Ramos (cell line): ENCODE results near the gene DSCAML1.

Experiments used
- in situ Hi-C: fragments of 300-500 bp; cut with MboI; formaldehyde crosslinking; loops from one replicate; pipeline ENCODE4 v1.14.3; 2022; ENCODE audit warnings: low sequenced_read_pairs; ENCODE audit not compliant: unreplicated experiment

The DSCAML1 gene

DNA sequence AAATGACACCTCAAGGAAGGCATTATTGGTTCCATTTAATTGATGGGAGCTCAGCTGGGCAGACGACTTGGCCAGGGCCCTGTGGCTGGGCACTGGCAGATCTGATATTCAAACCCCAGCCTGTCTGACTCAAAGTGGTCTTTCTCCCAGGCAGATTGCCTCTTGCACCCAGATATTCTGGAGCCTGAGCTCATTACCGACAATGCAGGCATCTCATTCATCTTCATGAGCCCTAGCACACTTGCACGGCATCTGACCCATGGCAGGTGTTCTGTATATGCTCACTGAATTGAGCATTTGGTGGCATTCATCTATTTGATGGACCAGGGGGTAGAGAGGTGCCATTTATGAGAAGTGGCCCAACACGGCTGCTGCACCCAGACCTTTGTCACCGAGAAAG lies 193.1 kb downstream of the DSCAML1 start:
- in situ Hi-C loops, result no loop called here

DNA sequence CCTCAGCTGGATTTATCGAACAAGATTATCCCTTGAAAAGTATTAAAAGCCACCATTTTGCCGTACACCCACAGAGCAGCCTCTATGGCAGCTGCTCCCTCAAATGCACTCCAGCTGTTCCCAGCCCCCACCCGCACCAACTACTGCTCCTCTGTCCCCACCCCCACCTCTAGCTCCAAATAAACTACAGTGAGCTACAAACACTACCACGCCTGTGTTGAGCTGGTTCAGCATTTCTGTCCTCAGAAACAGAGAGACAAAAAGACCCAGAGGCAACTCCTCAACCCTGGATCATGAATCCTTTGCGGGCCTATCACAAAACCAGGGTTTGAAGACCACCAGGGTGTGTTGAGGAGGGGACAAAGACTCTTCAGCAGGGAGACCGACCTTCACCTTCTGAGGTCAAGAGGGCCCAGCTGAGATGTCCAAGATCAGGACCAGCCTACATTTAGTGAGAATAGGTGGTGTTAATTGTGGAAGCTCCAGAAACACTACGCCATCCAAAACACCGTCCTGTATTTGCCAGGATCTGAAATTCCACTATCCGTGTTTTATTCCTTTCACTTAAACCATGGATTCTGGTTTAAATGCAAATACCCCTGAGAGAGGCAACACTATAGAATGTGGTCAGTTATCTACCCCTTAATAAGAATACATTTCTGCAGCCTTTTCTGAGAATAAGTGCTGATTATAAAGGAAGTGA lies 195.9 kb downstream of the DSCAML1 start:
- in situ Hi-C loops, result no loop called here

DNA sequence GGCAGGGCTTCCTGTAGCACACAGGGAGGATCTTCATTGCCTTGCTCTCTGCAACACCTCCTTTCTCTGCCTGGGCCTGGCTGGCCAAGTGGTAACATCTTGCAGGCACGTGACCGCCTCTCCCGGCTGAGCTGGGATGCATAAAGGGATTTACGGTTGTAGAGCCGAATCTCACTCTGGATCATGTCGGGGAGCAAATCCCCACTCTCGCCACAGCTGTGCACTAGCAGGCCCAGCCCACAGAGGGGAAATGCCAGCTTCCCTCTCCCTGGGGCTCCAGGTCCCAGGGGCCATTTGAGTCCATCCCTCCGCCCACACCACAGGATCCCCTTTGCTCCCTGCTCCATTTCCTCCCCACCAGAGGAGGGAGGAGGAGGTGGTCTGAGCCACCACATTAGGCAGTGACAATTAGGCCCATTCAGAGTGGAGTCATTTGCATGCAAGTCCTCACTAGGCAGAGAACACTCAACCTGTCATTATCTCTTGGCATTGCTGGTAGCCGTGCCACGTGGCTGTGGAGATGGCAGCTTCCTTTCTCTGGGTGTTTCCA lies 196.7 kb downstream of the DSCAML1 start:
- in situ Hi-C loops, result no loop called here

DNA sequence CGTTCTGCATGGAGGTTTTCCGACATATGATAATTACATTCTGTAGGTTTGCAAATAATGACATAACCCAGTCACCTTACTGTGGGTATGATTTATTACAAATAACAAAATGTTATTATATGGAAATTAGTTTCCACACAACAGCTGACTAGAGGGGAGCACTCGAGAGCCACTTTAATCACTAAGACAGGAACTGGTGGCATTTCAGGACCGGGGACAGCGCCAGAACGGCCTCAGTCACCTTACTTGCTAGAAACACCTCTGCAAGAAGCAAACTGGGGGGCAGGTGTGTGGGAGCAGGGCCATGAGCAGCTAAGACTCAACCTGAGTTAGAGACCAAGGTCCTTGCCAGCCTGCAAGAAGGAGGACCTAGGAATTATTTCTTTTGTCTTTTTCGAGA lies 199.9 kb downstream of the DSCAML1 start:
- in situ Hi-C loops, result no loop called here

DNA sequence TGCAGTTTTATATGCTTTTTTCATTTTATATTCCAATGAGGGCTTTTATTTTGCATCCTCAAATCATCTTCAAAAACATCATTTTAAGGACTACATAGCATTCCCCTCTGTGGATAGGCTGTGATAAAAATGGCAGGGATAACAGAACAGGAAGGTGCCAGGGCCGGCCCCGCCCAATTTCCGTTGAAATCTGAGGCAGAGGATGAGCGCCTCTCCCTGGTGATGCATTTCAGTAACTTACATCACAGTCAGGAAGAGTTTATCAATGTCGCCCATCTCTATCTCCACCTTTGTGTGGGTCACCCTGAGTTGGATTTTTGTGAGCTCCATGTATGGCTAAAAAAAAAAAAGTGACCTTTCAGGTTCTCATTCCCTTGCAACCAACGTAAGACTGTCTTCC lies 201.6 kb downstream of the DSCAML1 start:
- in situ Hi-C loops, result no loop called here

DNA sequence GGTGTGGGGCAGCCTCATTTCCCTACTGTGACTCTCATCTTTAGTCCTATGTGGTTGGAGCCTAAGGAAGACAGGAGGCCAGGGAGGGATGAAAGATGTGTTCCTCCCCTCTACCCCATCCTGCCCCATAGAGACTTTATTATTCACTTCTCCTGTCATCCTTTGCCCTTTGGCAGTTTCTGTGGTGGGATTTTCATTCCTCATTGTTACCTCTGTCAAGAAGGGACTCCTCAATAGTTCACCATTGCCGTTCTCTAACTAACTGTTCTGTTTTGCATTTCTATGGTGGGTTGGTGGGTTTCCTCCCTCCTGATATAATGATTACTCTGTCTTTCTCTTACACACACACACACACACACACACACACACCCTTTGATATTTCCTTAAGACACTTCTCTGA lies 202.3 kb downstream of the DSCAML1 start:
- in situ Hi-C loops, result no loop called here

DNA sequence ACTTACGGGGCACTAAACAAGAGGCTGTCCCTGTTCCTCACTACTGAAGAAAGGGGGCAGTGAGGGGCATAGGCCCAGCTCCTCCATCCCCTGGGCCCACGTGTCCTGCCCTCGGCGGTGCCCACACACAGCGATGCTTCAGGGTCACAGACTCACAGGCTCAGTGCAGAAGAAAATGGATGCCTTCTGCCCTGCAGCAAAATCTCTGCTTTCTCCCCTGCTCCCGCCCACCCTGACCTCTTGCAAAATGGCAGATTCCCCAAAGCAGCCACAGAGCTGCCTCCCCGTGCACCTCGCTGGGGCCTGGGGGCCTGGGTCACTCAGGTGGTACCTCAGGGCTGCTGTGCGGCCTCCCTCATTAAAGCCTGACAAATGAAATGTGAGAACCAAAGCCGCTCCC lies 204.0 kb downstream of the DSCAML1 start:
- in situ Hi-C loops, result no loop called here

DNA sequence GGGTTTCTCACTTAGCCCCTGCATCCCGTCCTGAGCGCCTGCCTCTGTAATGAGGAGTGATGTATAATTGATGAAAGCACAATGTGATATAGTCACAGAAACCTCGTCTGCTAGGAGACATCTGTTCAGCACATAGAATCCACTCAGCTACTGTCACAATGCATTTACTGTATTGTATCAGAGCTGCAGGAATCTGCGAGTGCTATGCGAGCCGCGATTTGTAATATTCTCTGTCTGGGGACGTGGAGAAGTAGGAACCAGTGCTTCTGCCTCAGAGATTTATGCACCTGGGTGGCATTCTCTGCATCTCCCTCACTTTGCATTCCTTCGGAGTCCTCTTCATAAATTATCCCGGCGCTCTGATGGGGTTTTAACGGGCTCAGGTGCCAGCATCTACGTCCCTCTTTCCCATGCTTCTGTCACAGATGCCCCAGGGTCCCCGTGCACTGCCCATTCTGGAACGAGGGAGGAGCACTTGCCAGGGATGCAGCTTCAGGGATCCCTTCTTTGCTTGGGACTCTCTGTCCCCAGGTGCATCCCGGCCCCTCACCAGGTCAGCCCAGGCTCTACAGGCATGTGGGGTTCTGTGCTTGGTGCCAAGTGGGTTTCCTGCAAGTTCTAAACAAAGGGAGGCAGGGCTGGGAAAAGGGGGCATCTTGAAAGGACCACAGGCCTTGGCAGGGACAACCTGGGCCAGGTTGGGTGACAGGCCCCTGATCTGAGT lies 205.5 kb downstream of the DSCAML1 start:
- in situ Hi-C loops, result no loop called here

DNA sequence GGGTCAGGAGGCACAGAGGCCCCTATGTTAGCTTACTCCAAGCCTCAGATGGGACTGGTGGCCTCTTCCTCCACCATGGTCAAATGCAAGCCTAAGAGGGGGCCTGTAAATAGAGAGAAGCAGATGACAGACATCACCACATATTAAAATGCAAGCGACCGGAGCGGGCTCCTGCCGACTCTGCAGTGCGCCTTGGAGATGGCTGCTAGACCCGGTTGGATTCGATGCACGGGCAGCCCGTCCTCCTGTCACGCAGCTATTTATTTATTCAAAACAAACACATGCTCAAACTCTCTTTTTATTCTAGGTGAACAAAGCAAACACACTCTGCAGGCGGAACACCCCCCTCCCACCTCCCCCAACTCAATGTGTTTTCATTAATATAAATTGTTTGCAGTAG lies 208.0 kb downstream of the DSCAML1 start:
- in situ Hi-C loops, result no loop called here

DNA sequence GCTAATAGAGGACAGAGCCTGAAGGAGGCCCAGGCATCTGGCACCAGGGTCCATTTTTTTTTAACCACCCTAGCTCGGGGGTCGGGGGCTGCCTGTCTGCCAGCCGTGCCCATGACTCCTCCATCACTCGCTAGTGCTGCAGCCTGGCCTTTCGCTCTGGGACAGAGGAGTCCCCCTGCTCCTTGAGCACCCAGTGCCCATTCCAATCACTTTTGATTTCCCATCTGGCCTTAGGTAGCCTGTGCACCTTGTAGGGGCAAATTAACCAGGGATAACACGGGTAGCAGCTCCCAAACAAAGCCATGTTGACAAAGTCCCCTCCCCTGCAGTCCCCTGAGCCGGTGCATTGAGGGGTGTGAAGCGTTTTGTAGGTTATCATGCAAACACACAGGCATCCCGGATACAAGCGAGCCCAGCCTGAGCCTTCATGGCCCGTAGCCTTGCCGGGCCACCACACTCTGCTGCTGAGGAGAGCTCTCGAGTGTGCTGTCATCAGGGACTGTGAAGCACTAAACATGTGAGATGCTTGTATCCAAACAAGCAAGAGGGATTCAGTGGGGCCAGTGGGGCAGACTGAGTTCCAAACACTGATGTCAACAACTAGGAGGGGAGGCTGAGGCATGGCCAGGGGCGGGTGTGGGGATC lies 208.7 kb downstream of the DSCAML1 start:
- in situ Hi-C loops, result no loop called here

DNA sequence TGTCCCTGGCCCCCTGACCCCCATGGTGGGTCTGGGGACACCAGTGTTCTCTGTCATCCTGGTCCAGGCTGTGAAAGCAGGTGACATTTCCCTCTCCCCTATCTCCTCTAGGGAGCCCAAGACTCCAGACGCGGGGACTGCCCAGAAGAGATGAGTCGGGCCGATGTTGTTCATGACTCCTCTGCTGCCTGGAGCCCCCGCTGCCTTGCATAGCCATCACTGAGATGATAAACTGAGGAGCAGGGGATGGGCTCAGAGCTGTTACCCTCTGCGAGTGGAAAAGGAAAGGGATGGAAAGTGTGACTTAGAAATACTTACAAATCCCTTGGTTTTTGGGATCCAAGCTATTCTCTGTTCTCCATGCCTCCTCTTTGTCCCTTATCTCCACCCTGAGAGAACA lies 209.6 kb downstream of the DSCAML1 start:
- in situ Hi-C loops, result no loop called here

DNA sequence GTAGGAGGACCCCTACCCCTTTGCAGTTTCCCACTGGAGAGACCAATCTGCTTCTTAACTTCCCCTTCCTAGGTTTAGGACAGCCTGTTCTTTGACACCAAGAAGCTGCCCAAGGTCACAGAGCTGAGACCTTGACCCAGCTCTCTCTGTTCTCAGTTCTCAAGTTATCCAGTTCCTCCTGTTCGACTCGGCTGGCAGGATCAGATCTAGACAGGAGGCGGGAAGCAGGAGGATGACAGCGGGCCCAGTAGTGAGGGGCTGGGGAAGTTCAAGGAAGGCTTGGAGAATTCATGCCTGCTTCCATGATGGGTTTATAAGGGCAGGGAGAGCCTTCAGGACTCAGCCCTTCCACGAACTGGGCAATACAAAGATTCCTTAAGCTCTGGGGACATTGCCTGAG lies 210.6 kb downstream of the DSCAML1 start:
- in situ Hi-C loops, result no loop called here

DNA sequence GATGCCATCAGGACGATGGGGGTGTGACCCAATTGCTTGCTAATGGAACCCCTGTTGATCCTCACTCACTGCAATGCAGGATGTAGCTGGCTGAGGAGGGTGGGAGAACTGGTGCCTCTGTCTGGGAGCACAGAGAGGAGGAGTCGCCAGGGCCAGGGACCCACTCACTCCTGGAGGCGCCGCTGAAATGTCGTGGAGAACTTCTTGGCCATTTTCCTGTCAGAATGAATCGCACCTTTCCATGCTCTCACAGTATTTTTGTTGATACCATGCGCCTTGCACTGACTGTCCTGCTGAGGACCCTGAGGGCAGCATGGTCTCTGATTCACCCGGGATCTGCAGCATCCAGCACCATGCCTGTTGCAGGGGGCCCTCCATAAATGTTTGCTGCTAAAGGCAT lies 211.4 kb downstream of the DSCAML1 start:
- in situ Hi-C loops, result no loop called here

DNA sequence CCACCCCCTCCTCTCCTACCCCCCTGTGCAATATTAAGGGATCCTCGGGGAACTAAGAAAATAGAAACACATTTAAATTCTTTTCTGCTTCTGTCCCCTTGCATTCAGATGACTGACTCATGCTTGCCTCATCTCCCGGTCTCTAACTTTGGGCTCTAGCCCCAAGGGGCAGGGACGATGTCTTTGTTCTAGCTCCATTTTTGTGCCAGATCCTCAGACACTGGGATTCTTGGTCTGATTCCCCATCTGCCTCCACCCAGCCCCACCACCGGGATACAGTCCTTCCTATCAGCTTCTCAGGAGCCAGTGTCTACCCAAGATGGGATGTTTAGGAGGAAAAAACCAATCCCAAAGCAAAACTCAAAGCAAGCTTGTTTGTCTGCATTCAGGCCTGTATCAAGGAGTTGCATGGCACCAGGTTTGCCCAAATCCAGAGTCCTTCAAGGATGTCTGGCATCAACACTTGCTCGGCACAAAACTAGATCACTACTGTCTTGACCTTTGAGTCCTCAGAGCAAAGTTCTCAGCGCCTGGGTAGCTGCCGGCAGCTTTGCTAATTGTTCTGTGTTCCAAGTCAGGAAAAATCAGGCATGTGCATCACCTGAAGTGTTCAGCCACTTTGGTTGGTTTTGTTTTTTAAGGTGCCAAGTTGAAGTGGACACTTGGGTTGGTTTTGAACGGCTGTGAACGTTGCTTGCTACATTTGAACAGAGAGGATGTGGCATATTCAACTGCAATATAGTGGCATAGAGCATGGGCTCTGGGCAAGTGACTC lies 212.8 kb downstream of the DSCAML1 start:
- in situ Hi-C loops, result no loop called here

DNA sequence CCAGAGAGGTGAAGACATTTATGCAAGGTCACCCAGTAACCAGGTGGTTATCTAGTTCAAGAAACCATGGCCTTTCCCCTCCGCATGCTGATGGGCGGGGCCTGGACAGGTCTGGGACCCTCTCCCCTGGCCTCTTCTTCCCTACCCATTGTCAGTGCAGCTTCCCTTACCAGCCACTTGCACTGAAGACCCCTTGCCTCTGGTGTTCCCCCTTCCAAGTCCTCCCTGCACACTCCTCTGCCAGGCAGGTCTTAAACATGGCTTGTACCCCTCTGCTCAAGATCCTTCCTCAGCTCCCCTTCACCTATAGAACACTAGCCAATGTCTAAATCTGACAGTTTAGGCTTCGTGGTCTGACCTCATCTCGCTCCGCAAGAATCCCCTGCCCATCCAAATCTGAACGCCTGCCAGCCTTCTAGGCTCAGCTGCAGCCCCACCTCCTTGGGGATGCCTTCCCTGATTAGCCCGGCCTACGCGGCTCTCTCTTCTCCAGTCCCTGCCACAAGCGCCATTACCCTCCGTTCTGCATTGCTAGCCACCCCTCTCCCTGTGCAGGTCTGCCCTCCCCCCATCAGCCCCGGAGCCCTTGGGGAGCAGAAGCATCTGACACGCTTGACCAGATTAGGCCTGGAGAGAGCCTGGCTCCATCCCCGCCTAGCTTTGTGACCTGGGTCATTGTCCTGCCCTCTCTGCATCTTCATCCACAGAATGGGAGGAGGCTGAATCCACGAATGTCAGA lies 213.8 kb downstream of the DSCAML1 start:
- in situ Hi-C loops, result no loop called here

DNA sequence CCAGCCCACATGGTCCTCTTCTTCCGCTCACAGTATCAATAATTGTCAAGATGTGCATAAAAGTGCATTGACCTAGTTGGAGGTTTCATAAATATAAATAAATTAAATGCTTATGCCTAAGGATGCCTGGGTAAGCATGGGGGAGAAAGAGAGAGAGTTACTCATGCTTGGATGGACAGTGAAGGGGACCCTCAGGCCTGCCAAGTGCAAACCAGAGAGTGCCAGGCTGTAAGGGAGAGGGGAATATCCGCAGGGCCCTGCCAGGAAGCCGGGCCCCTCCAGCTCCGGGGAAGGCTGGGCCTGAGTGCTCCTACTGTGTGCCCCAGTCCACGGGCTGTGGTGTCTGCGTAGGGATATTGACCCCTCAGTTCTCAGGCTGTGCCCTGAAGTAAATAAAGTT lies 214.6 kb downstream of the DSCAML1 start:
- in situ Hi-C loops, result no loop called here

DNA sequence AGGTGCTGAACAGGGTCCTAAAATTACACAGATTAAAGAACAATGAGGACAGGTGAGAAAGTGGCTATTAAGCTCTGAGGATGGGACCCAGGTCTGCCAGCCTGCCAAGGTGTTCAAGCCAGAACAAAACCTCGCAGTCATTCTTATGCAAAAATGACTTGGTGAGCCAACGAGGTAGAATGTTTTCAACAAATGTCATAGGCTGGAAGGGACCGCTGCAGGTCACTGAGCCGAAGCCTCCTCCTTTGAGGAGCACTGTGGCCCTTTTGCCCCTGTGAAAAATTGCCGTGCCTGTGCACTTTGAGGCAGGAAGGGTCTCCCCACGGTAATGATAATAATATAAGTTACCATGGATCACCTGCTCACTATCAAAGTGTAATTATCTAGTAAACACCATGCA lies 216.2 kb downstream of the DSCAML1 start:
- in situ Hi-C loops, result no loop called here

DNA sequence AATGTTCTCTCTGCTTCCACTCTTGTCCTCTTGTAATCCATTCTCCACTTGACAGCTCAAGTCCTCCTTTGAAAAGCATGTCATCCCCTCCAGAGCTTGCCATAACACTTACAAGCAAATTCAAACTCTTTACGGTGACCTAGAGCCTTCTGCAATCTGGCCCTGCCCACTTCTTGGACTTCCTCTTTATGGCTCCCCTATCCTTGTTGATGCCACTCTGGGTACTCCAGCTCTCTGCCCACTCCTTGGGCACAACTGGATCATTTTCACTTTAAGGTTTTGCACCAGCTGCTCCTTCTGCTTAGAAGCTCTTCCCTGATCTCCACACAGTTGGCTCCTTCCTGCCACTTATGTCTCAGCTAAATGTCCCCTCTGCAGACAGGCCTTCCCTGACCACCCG lies 217.9 kb downstream of the DSCAML1 start:
- in situ Hi-C loops, result no loop called here

DNA sequence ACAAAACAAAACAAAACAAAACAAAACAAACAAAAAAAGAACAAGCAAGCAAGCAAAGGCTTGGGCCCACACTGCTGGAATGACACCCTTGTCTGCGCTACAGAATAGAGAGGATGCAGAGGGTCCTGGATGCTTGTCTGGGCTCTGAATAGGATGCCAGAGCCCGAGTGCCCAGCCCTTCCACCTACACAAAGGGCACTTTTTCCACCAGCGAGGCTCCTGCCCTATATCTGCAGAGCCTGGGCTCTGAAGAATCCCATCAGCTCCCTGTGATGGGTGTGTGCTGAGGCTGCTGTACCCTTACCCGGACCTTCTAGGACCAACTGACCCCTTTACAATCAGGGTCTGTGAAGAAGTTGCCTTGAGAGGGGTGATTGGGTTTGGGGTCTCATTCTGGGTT lies 221.2 kb downstream of the DSCAML1 start:
- in situ Hi-C loops, result no loop called here

DNA sequence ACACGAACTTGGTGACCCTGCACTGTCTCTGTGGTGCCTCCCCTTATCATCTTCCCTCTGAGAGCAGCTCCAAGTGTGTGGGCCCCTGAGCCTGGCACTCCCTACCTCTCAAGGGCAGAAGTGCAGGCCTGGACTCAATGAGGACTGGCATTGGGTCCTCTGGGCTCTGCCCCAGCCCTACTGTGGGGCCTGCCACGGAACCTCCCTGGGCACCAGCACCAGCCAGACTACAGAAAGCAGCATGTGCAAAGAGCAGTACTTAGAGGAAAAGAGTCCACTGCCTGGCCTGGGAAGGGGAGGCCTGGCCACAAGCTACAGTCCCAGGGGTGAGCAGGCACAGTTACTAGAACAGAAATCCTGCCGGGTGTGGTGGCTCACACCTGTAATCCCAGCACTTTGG lies 222.5 kb downstream of the DSCAML1 start:
- in situ Hi-C loops, result no loop called here
